A673 (cell line): ENCODE measurements around the gene SCAF1.

Experiments
- CTCF ChIP-seq: fragments of 300-800, 200-600 bp; sonication (generic); conservative IDR thresholded peaks from 2 replicates; pipeline ENCODE4 v1.5.1; 2017; ENCODE audit warnings: low read depth, mild to moderate bottlenecking, antibody characterized with exemption, low read length, moderate library complexity, mixed read lengths
- EZH2 ChIP-seq: fragments of 200-600 bp; sonication (generic); IDR thresholded peaks from 2 replicates; pipeline ENCODE4 v1.6.1; 2017; ENCODE audit warnings: borderline replicate concordance, low read depth, mild to moderate bottlenecking, mixed read lengths, antibody characterized with exemption, low read length; ENCODE audit not compliant: poor library complexity, severe bottlenecking

GRCh38 chr19:49635530-49636232 is 6.3 kb upstream of the SCAF1 start:
- TF ChIP-seq EZH2 (no peak), CTCF (0 out of 2 replicates have a peak, but pooled peaks have one; percentile 10)
